Stimulated activated memory B cell treated with anti-CD40 and anti-IgM and Interleukin-4, amounts not matched to agents 10 μg/mL and 1 μg/mL and 100 μg/mL, for 72 hours (primary cell): ENCODE results near the gene HOATZ.

ENCODE experiments used
- ATAC-seq: fragments of 150-1000 bp; cut with Tn5 transposase; 2 replicates; pipeline ENCODE4 v1.10.0; 2021
- H3K27ac Mint-ChIP-seq: one replicate; pipeline ENCODE4 v1.8.0; 2022; ENCODE audit warnings: mild to moderate bottlenecking, mixed read lengths
- H3K27me3 Mint-ChIP-seq: one replicate; pipeline ENCODE4 v1.8.0; 2022; ENCODE audit warnings: mixed read lengths
- H3K36me3 Mint-ChIP-seq: one replicate; pipeline ENCODE4 v1.8.0; 2022; ENCODE audit warnings: mixed read lengths
- H3K4me1 Mint-ChIP-seq: one replicate; pipeline ENCODE4 v1.8.0; 2022; ENCODE audit warnings: mixed read lengths
- H3K4me3 Mint-ChIP-seq: one replicate; pipeline ENCODE4 v1.8.0; 2022; ENCODE audit warnings: mild to moderate bottlenecking, moderate library complexity, mixed read lengths
- H3K9me3 Mint-ChIP-seq: one replicate; pipeline ENCODE4 v1.8.0; 2022; ENCODE audit warnings: mixed read lengths

Gene HOATZ

GRCh38 chr11:111514216-111515031 lies at the start of gene HOATZ:
Gene HOATZ (plus strand): TSS chr11:111514778. CDS start chr11:111514785, 7 bp downstream.
- ATAC-seq = no peak
- peaks cover 9% of the 10 kb centered on the region for H3K4me1 Mint-ChIP-seq
- no peaks in the 10 kb centered on the region for H3K9me3 Mint-ChIP-seq
- H3K27me3 Mint-ChIP-seq = peaks cover 38% of the 10 kb centered on the region
- H3K36me3 Mint-ChIP-seq = no peaks in the 10 kb centered on the region
- no peak within 1 kb of the TSS for H3K27ac Mint-ChIP-seq
- H3K4me3 Mint-ChIP-seq = peak within 1 kb of the TSS; percentile 68

- Mint-ChIP-seq H3K4me3 (no peak overlapping the region), H3K9me3 (no peaks in the 10 kb centered on the region), H3K36me3 (no peaks in the 10 kb centered on the region), H3K27me3 (peaks cover 20% of the 10 kb centered on the region), H3K27ac (no peak overlapping the region), H3K4me1 (no peaks in the 10 kb centered on the region)
- no peak for ATAC-seq
Observed at GRCh38 chr11:111465400-111465799, 49.2 kb upstream of the HOATZ start.

GRCh38 chr11:111466615-111467014 lies 48.0 kb upstream of the HOATZ start:
- no peaks in the 10 kb centered on the region for H3K36me3 Mint-ChIP-seq
- no peak overlapping the region for H3K27ac Mint-ChIP-seq
- no peaks in the 10 kb centered on the region for H3K4me1 Mint-ChIP-seq
- H3K4me3 Mint-ChIP-seq = no peak overlapping the region
- no peaks in the 10 kb centered on the region for H3K9me3 Mint-ChIP-seq
- peaks cover 9% of the 10 kb centered on the region for H3K27me3 Mint-ChIP-seq
- no peak for ATAC-seq

- no peak overlapping the region for H3K4me3 Mint-ChIP-seq
- no peaks in the 10 kb centered on the region for H3K36me3 Mint-ChIP-seq
- H3K27me3 Mint-ChIP-seq = no peaks in the 10 kb centered on the region
- no peak for ATAC-seq
- H3K27ac Mint-ChIP-seq = no peak overlapping the region
- no peaks in the 10 kb centered on the region for H3K4me1 Mint-ChIP-seq
- no peaks in the 10 kb centered on the region for H3K9me3 Mint-ChIP-seq
Observed at GRCh38 chr11:111469200-111469599, 45.4 kb upstream of the HOATZ start.

- no peaks in the 10 kb centered on the region for H3K4me1 Mint-ChIP-seq
- no peaks in the 10 kb centered on the region for H3K9me3 Mint-ChIP-seq
- no peak overlapping the region for H3K27ac Mint-ChIP-seq
- no peak for ATAC-seq
- H3K27me3 Mint-ChIP-seq = peaks cover 10% of the 10 kb centered on the region
- no peak overlapping the region for H3K4me3 Mint-ChIP-seq
- H3K36me3 Mint-ChIP-seq = no peaks in the 10 kb centered on the region
Observed at GRCh38 chr11:111472228-111472627, 42.4 kb upstream of the HOATZ start.

- no peaks in the 10 kb centered on the region for H3K9me3 Mint-ChIP-seq
- ATAC-seq = no peak
Observed at GRCh38 chr11:111474432-111474831, 40.1 kb upstream of the HOATZ start.

DNA sequence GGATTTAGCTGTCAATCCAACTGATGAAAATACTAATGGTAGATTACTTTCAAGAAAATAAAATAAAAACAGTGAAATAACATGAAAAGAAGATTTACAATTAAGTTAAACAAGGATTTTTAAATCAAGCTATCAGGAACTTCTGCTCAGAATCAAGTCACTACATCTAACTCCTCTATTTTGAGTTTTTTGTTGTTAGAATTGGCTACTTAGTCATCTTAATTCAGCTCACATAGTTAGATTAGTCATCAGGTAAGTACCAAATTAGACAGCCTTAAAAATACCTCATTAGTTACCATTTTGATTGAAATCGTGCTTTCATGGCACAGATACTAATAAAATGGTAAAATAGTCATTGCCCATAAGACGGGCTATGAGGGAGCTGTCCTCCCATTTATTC lies 38.2 kb upstream of the HOATZ start:
- Mint-ChIP-seq H3K27ac (no peak overlapping the region), H3K4me3 (no peak overlapping the region), H3K9me3 (peaks cover 3% of the 10 kb centered on the region), H3K27me3 (peaks cover 45% of the 10 kb centered on the region), H3K4me1 (no peaks in the 10 kb centered on the region), H3K36me3 (no peaks in the 10 kb centered on the region)
- ATAC-seq = no peak

More at GRCh38 chr11:111474432-111474831, 40.1 kb upstream of the HOATZ start:
- Mint-ChIP-seq H3K27ac (no peak overlapping the region), H3K27me3 (peaks cover 32% of the 10 kb centered on the region), H3K4me1 (no peaks in the 10 kb centered on the region), H3K36me3 (no peaks in the 10 kb centered on the region), H3K4me3 (no peak overlapping the region)

GRCh38 chr11:111476956-111477355 lies 37.6 kb upstream of the HOATZ start:
- H3K27ac Mint-ChIP-seq = no peak overlapping the region

GRCh38 chr11:111477898-111478297 lies 36.7 kb upstream of the HOATZ start:
- peaks cover 7% of the 10 kb centered on the region for H3K9me3 Mint-ChIP-seq
- no peak overlapping the region for H3K4me3 Mint-ChIP-seq
- no peaks in the 10 kb centered on the region for H3K36me3 Mint-ChIP-seq
- no peak overlapping the region for H3K27ac Mint-ChIP-seq
- no peaks in the 10 kb centered on the region for H3K4me1 Mint-ChIP-seq
- no peak for ATAC-seq
- peaks cover 45% of the 10 kb centered on the region for H3K27me3 Mint-ChIP-seq

More at GRCh38 chr11:111476956-111477355, 37.6 kb upstream of the HOATZ start:
- H3K9me3 Mint-ChIP-seq = peaks cover 3% of the 10 kb centered on the region
- H3K4me3 Mint-ChIP-seq = no peak overlapping the region
- ATAC-seq = no peak
- no peaks in the 10 kb centered on the region for H3K36me3 Mint-ChIP-seq
- H3K4me1 Mint-ChIP-seq = no peaks in the 10 kb centered on the region
- H3K27me3 Mint-ChIP-seq = peaks cover 45% of the 10 kb centered on the region

- no peak overlapping the region for H3K4me3 Mint-ChIP-seq
- H3K4me1 Mint-ChIP-seq = no peaks in the 10 kb centered on the region
- H3K9me3 Mint-ChIP-seq = peaks cover 15% of the 10 kb centered on the region
- no peak overlapping the region for H3K27ac Mint-ChIP-seq
- peaks cover 6% of the 10 kb centered on the region for H3K36me3 Mint-ChIP-seq
- ATAC-seq = no peak
- peaks cover 60% of the 10 kb centered on the region for H3K27me3 Mint-ChIP-seq
Observed at GRCh38 chr11:111479666-111480065, 34.9 kb upstream of the HOATZ start.

DNA sequence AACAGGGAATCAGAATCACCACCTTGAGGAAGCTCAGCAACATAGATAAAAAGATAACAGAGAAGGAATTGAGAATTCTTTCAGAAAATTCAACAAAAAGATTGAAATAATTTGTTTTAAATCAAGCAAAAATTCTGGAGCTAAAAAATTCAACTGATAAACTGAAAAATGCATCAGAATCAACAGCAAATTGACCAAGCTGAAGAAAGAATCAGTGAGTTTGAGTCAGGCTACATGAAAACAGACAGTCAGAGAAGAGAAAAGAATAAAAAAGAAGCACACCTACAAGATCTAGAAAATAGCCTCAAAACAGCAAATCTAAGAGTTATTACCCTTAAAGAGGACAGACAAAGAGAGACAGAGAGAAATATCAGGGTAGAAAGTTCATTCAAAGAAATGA lies 31.1 kb upstream of the HOATZ start:
- no peak overlapping the region for H3K27ac Mint-ChIP-seq
- H3K4me1 Mint-ChIP-seq = no peaks in the 10 kb centered on the region
- peaks cover 24% of the 10 kb centered on the region for H3K9me3 Mint-ChIP-seq
- ATAC-seq = no peak
- no peak overlapping the region for H3K4me3 Mint-ChIP-seq
- peaks cover 6% of the 10 kb centered on the region for H3K36me3 Mint-ChIP-seq
- H3K27me3 Mint-ChIP-seq = peaks cover 62% of the 10 kb centered on the region

GRCh38 chr11:111490496-111490895 lies 24.1 kb upstream of the HOATZ start:
- H3K36me3 Mint-ChIP-seq = no peaks in the 10 kb centered on the region
- H3K4me3 Mint-ChIP-seq = no peak overlapping the region
- no peak for ATAC-seq
- H3K4me1 Mint-ChIP-seq = no peaks in the 10 kb centered on the region
- H3K9me3 Mint-ChIP-seq = peaks cover 6% of the 10 kb centered on the region
- no peak overlapping the region for H3K27ac Mint-ChIP-seq
- H3K27me3 Mint-ChIP-seq = peaks cover 60% of the 10 kb centered on the region

GRCh38 chr11:111494040-111494439 lies 20.5 kb upstream of the HOATZ start:
- H3K27me3 Mint-ChIP-seq = peaks cover 55% of the 10 kb centered on the region
- no peaks in the 10 kb centered on the region for H3K9me3 Mint-ChIP-seq
- H3K4me1 Mint-ChIP-seq = no peaks in the 10 kb centered on the region
- ATAC-seq = no peak
- no peak overlapping the region for H3K27ac Mint-ChIP-seq
- H3K4me3 Mint-ChIP-seq = no peak overlapping the region
- no peaks in the 10 kb centered on the region for H3K36me3 Mint-ChIP-seq

- Mint-ChIP-seq H3K27me3 (peaks cover 41% of the 10 kb centered on the region), H3K4me3 (no peak overlapping the region), H3K36me3 (no peaks in the 10 kb centered on the region), H3K27ac (no peak overlapping the region), H3K9me3 (no peaks in the 10 kb centered on the region), H3K4me1 (no peaks in the 10 kb centered on the region)
- no peak for ATAC-seq
Observed at GRCh38 chr11:111499483-111499882, 15.1 kb upstream of the HOATZ start.

DNA sequence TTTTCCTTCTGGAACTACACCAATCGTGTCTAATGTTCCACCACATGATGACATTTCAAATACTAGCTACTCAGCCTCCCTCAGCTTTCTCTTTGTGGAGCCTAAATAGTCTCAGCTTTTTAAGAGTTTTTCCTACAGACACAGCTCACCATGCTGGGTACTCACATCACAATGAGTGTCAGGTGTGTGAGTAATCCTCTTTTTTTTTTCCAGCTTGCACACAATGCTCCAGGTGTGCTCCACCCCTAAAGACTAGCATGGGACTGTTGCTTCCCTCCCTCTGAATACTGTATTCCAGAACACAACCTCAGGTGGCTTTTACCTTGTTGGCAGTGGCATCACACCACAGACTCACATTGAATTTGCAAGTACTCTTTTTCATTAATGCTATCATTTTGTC lies 14.1 kb upstream of the HOATZ start:
- Mint-ChIP-seq H3K4me3 (no peak overlapping the region), H3K4me1 (no peaks in the 10 kb centered on the region), H3K9me3 (no peaks in the 10 kb centered on the region), H3K36me3 (no peaks in the 10 kb centered on the region), H3K27me3 (peaks cover 41% of the 10 kb centered on the region), H3K27ac (no peak overlapping the region)
- ATAC-seq = no peak

GRCh38 chr11:111502611-111503010 lies 12.0 kb upstream of the HOATZ start:
- H3K4me1 Mint-ChIP-seq = no peaks in the 10 kb centered on the region
- H3K36me3 Mint-ChIP-seq = no peaks in the 10 kb centered on the region
- no peak for ATAC-seq
- H3K4me3 Mint-ChIP-seq = no peak overlapping the region
- peaks cover 43% of the 10 kb centered on the region for H3K27me3 Mint-ChIP-seq
- H3K27ac Mint-ChIP-seq = no peak overlapping the region
- no peaks in the 10 kb centered on the region for H3K9me3 Mint-ChIP-seq
